HEK293 (cell line): Measurements from ENCODE around the gene ZSCAN5B.

Source experiments
- KLF8 ChIP-seq: fragments of 450-650 bp; formaldehyde crosslinking; IDR thresholded peaks from 2 replicates; pipeline ENCODE4 v1.5.1; 2016; ENCODE audit warnings: missing biosample characterization, missing genetic modification characterization
- REST ChIP-seq: fragments of 450-650 bp; formaldehyde crosslinking; IDR thresholded peaks from 2 replicates; pipeline ENCODE4 v1.5.1; 2016; ENCODE audit warnings: missing biosample characterization, missing genetic modification characterization
- ZBTB7A ChIP-seq: fragments of 450-650 bp; formaldehyde crosslinking; IDR thresholded peaks from 2 replicates; pipeline ENCODE4 v1.5.1; 2016; ENCODE audit warnings: low read depth, missing biosample characterization, missing genetic modification characterization
- ZNF184 ChIP-seq: fragments of 450-650 bp; IDR thresholded peaks from 2 replicates; pipeline ENCODE4 v1.5.1; 2018; ENCODE audit warnings: missing biosample characterization, mild to moderate bottlenecking, missing genetic modification characterization
- ZNF311 ChIP-seq: fragments of 450-650 bp; formaldehyde crosslinking; IDR thresholded peaks from 2 replicates; pipeline ENCODE4 v1.5.1; 2017; ENCODE audit warnings: missing biosample characterization, missing genetic modification characterization, borderline replicate concordance
- ZNF514 ChIP-seq: fragments of 450-650 bp; formaldehyde crosslinking; IDR thresholded peaks from 2 replicates; pipeline ENCODE4 v1.5.1; 2016; ENCODE audit warnings: missing biosample characterization, missing genetic modification characterization
- ZNF580 ChIP-seq: fragments of 450-650 bp; formaldehyde crosslinking; IDR thresholded peaks from 2 replicates; pipeline ENCODE4 v1.5.1; 2016; ENCODE audit warnings: missing biosample characterization, missing genetic modification characterization

- TF ChIP-seq ZNF184, result no peak
- no peak for TF ChIP-seq ZNF580
- TF ChIP-seq KLF8 (tag by site-specific recombination), result no peak
- TF ChIP-seq ZNF311, result no peak
- TF ChIP-seq REST (tag by site-specific recombination), result no peak
- no peak for TF ChIP-seq ZNF514 (tag by site-specific recombination)
- TF ChIP-seq ZBTB7A (tag by site-specific recombination), result no peak
Observed at GRCh38 chr19:56189785-56190184, 7.8 kb downstream of the ZSCAN5B start.
